Chondrocyte (in vitro differentiated cells): ENCODE results near the gene MECP2. TPM values are rescaled to one million over a fixed set of nuclear protein-coding genes. Genes with fewer than 3 reads are reported as not detected.
A peak's percentile ranks its signal among the peaks of the same experiment; 100 is the strongest.

Experiments
- DNase-seq: peaks from one replicate; pipeline ENCODE4 v3.0.0; 2021; ENCODE audit warnings: mixed read lengths, low spot score
- H3K27ac Mint-ChIP-seq: one replicate; pipeline ENCODE4 v1.8.0; 2021; ENCODE audit warnings: mild to moderate bottlenecking, moderate library complexity, mixed read lengths; ENCODE audit not compliant: unreplicated experiment
- H3K27me3 Mint-ChIP-seq: 2 replicates; pipeline ENCODE4 v1.8.0; 2021; ENCODE audit warnings: low read depth, mixed read lengths
- H3K36me3 Mint-ChIP-seq: 2 replicates; pipeline ENCODE4 v1.8.0; 2021; ENCODE audit warnings: low read depth, mixed read lengths
- H3K4me1 Mint-ChIP-seq: 2 replicates; pipeline ENCODE4 v1.8.0; 2021; ENCODE audit warnings: low read depth, mild to moderate bottlenecking, mixed read lengths
- H3K4me3 Mint-ChIP-seq: one replicate; pipeline ENCODE4 v1.8.0; 2021; ENCODE audit warnings: mild to moderate bottlenecking, moderate library complexity, mixed read lengths; ENCODE audit not compliant: unreplicated experiment
- H3K9me3 Mint-ChIP-seq: 2 replicates; pipeline ENCODE4 v1.8.0; 2021; ENCODE audit warnings: low read depth, mixed read lengths
- CTCF ChIP-seq: fragments of 200-600 bp; sonication (generic); IDR thresholded peaks from 2 replicates; pipeline ENCODE4 v1.5.0; 2021; ENCODE audit warnings: antibody characterized with exemption, mild to moderate bottlenecking, moderate library complexity
- total RNA-seq: library from RNA; stranded (reverse); gene quantifications from 3 replicates; pipeline ENCODE4 v1.2.1, GENCODE V29; 2021

Gene MECP2
- total RNA-seq, 1 donor from 2014 or later: 32.3 TPM

- Mint-ChIP-seq H3K4me1 (peaks cover 43% of the 10 kb centered on the region), H3K36me3 (no peaks in the 10 kb centered on the region), H3K4me3 (no peak overlapping the region), H3K27ac (no peak overlapping the region), H3K9me3 (no peaks in the 10 kb centered on the region), H3K27me3 (no peaks in the 10 kb centered on the region)
- no peak for DNase-seq
- no peak for TF ChIP-seq CTCF
Measured at GRCh38 chrX:154056770-154057241, 40.7 kb downstream of the MECP2 start.

GRCh38 chrX:154051201-154051810 lies 46.2 kb downstream of the MECP2 start:
- H3K27ac Mint-ChIP-seq: peak overlapping the region; percentile 59
- peaks cover 44% of the 10 kb centered on the region for H3K4me1 Mint-ChIP-seq
- peaks cover 2% of the 10 kb centered on the region for H3K36me3 Mint-ChIP-seq
- no peak for DNase-seq
- peak; percentile 88 for TF ChIP-seq CTCF
- H3K4me3 Mint-ChIP-seq: no peak overlapping the region
- H3K27me3 Mint-ChIP-seq: no peaks in the 10 kb centered on the region
- H3K9me3 Mint-ChIP-seq: no peaks in the 10 kb centered on the region

- DNase-seq: no peak
- Mint-ChIP-seq H3K27me3 (no peaks in the 10 kb centered on the region), H3K36me3 (peaks cover 2% of the 10 kb centered on the region), H3K9me3 (no peaks in the 10 kb centered on the region), H3K4me3 (no peak overlapping the region), H3K27ac (peak overlapping the region; percentile 53), H3K4me1 (peaks cover 55% of the 10 kb centered on the region)
- no peak for TF ChIP-seq CTCF
Measured at GRCh38 chrX:154050113-154050495, 47.4 kb downstream of the MECP2 start.

- peak overlapping the region; percentile 53 for H3K27ac Mint-ChIP-seq
- no peaks in the 10 kb centered on the region for H3K27me3 Mint-ChIP-seq
- H3K9me3 Mint-ChIP-seq: no peaks in the 10 kb centered on the region
- peaks cover 57% of the 10 kb centered on the region for H3K4me1 Mint-ChIP-seq
- no peak for TF ChIP-seq CTCF
- H3K36me3 Mint-ChIP-seq: peaks cover 2% of the 10 kb centered on the region
- H3K4me3 Mint-ChIP-seq: no peak overlapping the region
- DNase-seq: no peak
Measured at GRCh38 chrX:154049209-154050112, 48.1 kb downstream of the MECP2 start.

- no peaks in the 10 kb centered on the region for H3K27me3 Mint-ChIP-seq
- no peak for TF ChIP-seq CTCF
- peaks cover 66% of the 10 kb centered on the region for H3K4me1 Mint-ChIP-seq
- DNase-seq: no peak
- no peaks in the 10 kb centered on the region for H3K9me3 Mint-ChIP-seq
- no peak overlapping the region for H3K27ac Mint-ChIP-seq
- H3K4me3 Mint-ChIP-seq: no peak overlapping the region
- H3K36me3 Mint-ChIP-seq: peaks cover 2% of the 10 kb centered on the region
Measured at GRCh38 chrX:154048398-154048797, 49.1 kb downstream of the MECP2 start.
